Astrocyte (in vitro differentiated cells and primary cell): ENCODE data around the gene INSRR. TPM values are rescaled to one million over a fixed set of nuclear protein-coding genes. Genes with fewer than 3 reads are reported as not detected.

ENCODE experiments used
- DNase-seq: peaks from one replicate; pipeline ENCODE4 v3.0.0-alpha.2; 2010; ENCODE audit warnings: low read depth
- FAIRE-seq: peaks from 2 replicates; lab custom pipeline; 2011; peaks lifted over from hg19 to GRCh38; lab: Jason Lieb, UNC
- H2AFZ ChIP-seq: 2 replicates; pipeline ENCODE4 v1.6.0; 2012; ENCODE audit warnings: low read depth, low read length, inconsistent platforms
- H3K27ac ChIP-seq: 2 replicates; pipeline ENCODE4 v1.5.1; 2011; ENCODE audit warnings: low read depth, low read length, inconsistent platforms
- H3K27me3 ChIP-seq: 2 replicates; pipeline ENCODE4 v1.6.0; 2011; ENCODE audit warnings: low read length, inconsistent platforms; ENCODE audit not compliant: insufficient read depth
- H3K36me3 ChIP-seq: 2 replicates; pipeline ENCODE4 v1.5.1; 2011; ENCODE audit warnings: low read length, inconsistent platforms; ENCODE audit not compliant: insufficient read depth
- H3K4me1 ChIP-seq: 2 replicates; pipeline ENCODE4 v1.5.1; 2011; ENCODE audit warnings: low read length, inconsistent platforms; ENCODE audit not compliant: insufficient read depth
- H3K4me2 ChIP-seq: 2 replicates; pipeline ENCODE4 v1.6.0; 2012; ENCODE audit warnings: low read length, inconsistent platforms
- H3K4me3 ChIP-seq: 2 replicates; pipeline ENCODE4 v1.5.1; 2011; ENCODE audit warnings: low read depth, mild to moderate bottlenecking, low read length, inconsistent platforms; ENCODE audit not compliant: insufficient read depth
- H3K79me2 ChIP-seq: 2 replicates; pipeline ENCODE4 v1.6.0; 2012; ENCODE audit warnings: mild to moderate bottlenecking, low read length, inconsistent platforms; ENCODE audit not compliant: insufficient read depth
- H3K9ac ChIP-seq: 2 replicates; pipeline ENCODE4 v1.6.0; 2012; ENCODE audit warnings: mild to moderate bottlenecking, low read length, inconsistent platforms
- H3K9me3 ChIP-seq: 2 replicates; pipeline ENCODE4 v1.5.1; 2012; ENCODE audit warnings: low read depth, mild to moderate bottlenecking, low read length, inconsistent platforms; ENCODE audit not compliant: insufficient read depth
- H4K20me1 ChIP-seq: 2 replicates; pipeline ENCODE4 v1.6.0; 2012; ENCODE audit warnings: low read length, inconsistent platforms; ENCODE audit not compliant: insufficient read depth
- H3K27ac Mint-ChIP-seq: one replicate; pipeline ENCODE4 v1.8.0; 2021; ENCODE audit warnings: mild to moderate bottlenecking, mixed read lengths; ENCODE audit not compliant: unreplicated experiment
- H3K27me3 Mint-ChIP-seq: one replicate; pipeline ENCODE4 v1.8.0; 2021; ENCODE audit warnings: low read depth, mixed read lengths; ENCODE audit not compliant: unreplicated experiment
- H3K36me3 Mint-ChIP-seq: one replicate; pipeline ENCODE4 v1.8.0; 2021; ENCODE audit warnings: low read depth, mixed read lengths; ENCODE audit not compliant: unreplicated experiment
- H3K4me1 Mint-ChIP-seq: one replicate; pipeline ENCODE4 v1.8.0; 2021; ENCODE audit warnings: low read depth, mixed read lengths; ENCODE audit not compliant: unreplicated experiment
- H3K4me3 Mint-ChIP-seq: one replicate; pipeline ENCODE4 v1.8.0; 2021; ENCODE audit warnings: mild to moderate bottlenecking, moderate library complexity, mixed read lengths; ENCODE audit not compliant: unreplicated experiment
- H3K9me3 Mint-ChIP-seq: one replicate; pipeline ENCODE4 v1.8.0; 2021; ENCODE audit warnings: mild to moderate bottlenecking, mixed read lengths; ENCODE audit not compliant: unreplicated experiment
- CTCF ChIP-seq: IDR thresholded peaks from 2 replicates; pipeline ENCODE4 v1.5.1; 2011; ENCODE audit warnings: low read depth, mild to moderate bottlenecking, inconsistent platforms, low read length, moderate library complexity; ENCODE audit not compliant: insufficient read depth
- EZH2 ChIP-seq: IDR thresholded peaks from 2 replicates; pipeline ENCODE4 v1.6.1; 2012; ENCODE audit warnings: mild to moderate bottlenecking, low read length, inconsistent platforms; ENCODE audit not compliant: insufficient read depth
- total RNA-seq: library from RNA; stranded (reverse); gene quantifications from 2 replicates; pipeline ENCODE4 v1.2.1, GENCODE V29; 2021

The INSRR gene
- total RNA-seq, 1 donor from 2014 or later: 0.05 TPM

- Histone ChIP-seq H3K9ac (no peak overlapping the region), H2AFZ (no peak overlapping the region), H3K27me3 (peaks cover 2% of the 10 kb centered on the region), H3K4me3 (no peak overlapping the region), H3K27ac (no peak overlapping the region), H3K36me3 (no peaks in the 10 kb centered on the region), H3K4me2 (no peak overlapping the region), H3K9me3 (no peaks in the 10 kb centered on the region), H3K79me2 (no peaks in the 10 kb centered on the region), H4K20me1 (no peaks in the 10 kb centered on the region), H3K4me1 (peaks cover 27% of the 10 kb centered on the region)
- no peak for DNase-seq
- TF ChIP-seq CTCF (no peak), EZH2 (no peak)
- FAIRE-seq: no peak
- Mint-ChIP-seq H3K9me3 (peaks cover 8% of the 10 kb centered on the region), H3K4me3 (no peak overlapping the region), H3K27me3 (peaks cover 33% of the 10 kb centered on the region), H3K36me3 (peaks cover 16% of the 10 kb centered on the region), H3K27ac (no peak overlapping the region), H3K4me1 (peaks cover 25% of the 10 kb centered on the region)
These were observed 46.5 kb downstream of the INSRR start for GRCh38 chr1:156812293-156812990.

GRCh38 chr1:156811168-156811567 is 47.7 kb downstream of the INSRR start:
- H3K4me3 Mint-ChIP-seq: no peak overlapping the region

More at GRCh38 chr1:156811168-156811567, 47.7 kb downstream of the INSRR start:
- Histone ChIP-seq H3K4me2 (no peak overlapping the region), H3K4me1 (peaks cover 27% of the 10 kb centered on the region), H3K27me3 (peaks cover 2% of the 10 kb centered on the region), H4K20me1 (no peaks in the 10 kb centered on the region), H3K79me2 (no peaks in the 10 kb centered on the region), H3K4me3 (no peak overlapping the region), H3K9me3 (no peaks in the 10 kb centered on the region), H3K27ac (no peak overlapping the region), H2AFZ (no peak overlapping the region), H3K9ac (no peak overlapping the region), H3K36me3 (no peaks in the 10 kb centered on the region)
- TF ChIP-seq EZH2 (no peak), CTCF (no peak)
- DNase-seq (no peak), FAIRE-seq (no peak)
- Mint-ChIP-seq H3K36me3 (peaks cover 20% of the 10 kb centered on the region), H3K9me3 (peaks cover 8% of the 10 kb centered on the region), H3K27ac (no peak overlapping the region), H3K4me1 (peaks cover 22% of the 10 kb centered on the region), H3K27me3 (peaks cover 30% of the 10 kb centered on the region)
